Measurements from ENCODE around the gene POU2F2.

The POU2F2 gene

GRCh38 chr19:42124386-42124901 is 7.8 kb downstream of the POU2F2 start:
- DNase-seq (ENCODE audit: low read depth) = no peak
- no peak overlapping the region for H3K4me3 ChIP-seq (replicated peaks; ENCODE audit: low read depth, low read length)
- no peak for TF ChIP-seq CTCF (IDR thresholded peaks at IDR 0.05; ENCODE audit: low read length, missing control alignments)

GRCh38 chr19:42123765-42124164 is 8.5 kb downstream of the POU2F2 start:
- no peak for TF ChIP-seq CTCF (IDR thresholded peaks at IDR 0.05; ENCODE audit: low read length, missing control alignments)
- no peak for DNase-seq (ENCODE audit: low read depth)
- no peak overlapping the region for H3K4me3 ChIP-seq (replicated peaks; ENCODE audit: low read depth, low read length)

- no peak for DNase-seq (ENCODE audit: low read depth)
- H3K4me3 ChIP-seq (replicated peaks; ENCODE audit: low read depth, low read length) = no peak overlapping the region
- peak; percentile 0 for TF ChIP-seq CTCF (IDR thresholded peaks at IDR 0.05; ENCODE audit: low read length, missing control alignments)
Measured at GRCh38 chr19:42122691-42123607, 9.3 kb downstream of the POU2F2 start.

- TF ChIP-seq CTCF (IDR thresholded peaks at IDR 0.05; ENCODE audit: low read length, missing control alignments) = no peak
- peak; percentile 82 for DNase-seq (ENCODE audit: low read depth)
- no peak overlapping the region for H3K4me3 ChIP-seq (replicated peaks; ENCODE audit: low read depth, low read length)
Measured at GRCh38 chr19:42121656-42122069, 10.6 kb downstream of the POU2F2 start.

- no peak for TF ChIP-seq CTCF (IDR thresholded peaks at IDR 0.05; ENCODE audit: low read length, missing control alignments)
- no peak for DNase-seq (ENCODE audit: low read depth)
- no peak overlapping the region for H3K4me3 ChIP-seq (replicated peaks; ENCODE audit: low read depth, low read length)
Measured at GRCh38 chr19:42121036-42121621, 11.1 kb downstream of the POU2F2 start.

- DNase-seq (ENCODE audit: low read depth) = no peak
- no peak for TF ChIP-seq CTCF (IDR thresholded peaks at IDR 0.05; ENCODE audit: low read length, missing control alignments)
- H3K4me3 ChIP-seq (replicated peaks; ENCODE audit: low read depth, low read length) = no peak overlapping the region
Measured at GRCh38 chr19:42120276-42120980, 11.8 kb downstream of the POU2F2 start.
